Measurements from ENCODE around the gene TPRG1.
"Not testable (repeated sequence)": the region's sequence is repeated elsewhere in the genome, so short reads cannot be mapped to it uniquely, and the experiment has no call there.

The TPRG1 gene

GRCh38 chr3:189320511-189320910 lies 148.7 kb downstream of the TPRG1 start:
- DNase-seq = no peak

GRCh38 chr3:189322339-189322738 lies 150.6 kb downstream of the TPRG1 start:
- DNase-seq = no peak

- DNase-seq = no peak
Observed at GRCh38 chr3:189324538-189325138, 152.9 kb downstream of the TPRG1 start.

- no peak for DNase-seq
Observed at GRCh38 chr3:189325454-189325853, 153.7 kb downstream of the TPRG1 start.

GRCh38 chr3:189329630-189330029 lies 157.9 kb downstream of the TPRG1 start:
- DNase-seq = not testable (repeated sequence)

GRCh38 chr3:189330066-189330465 lies 158.3 kb downstream of the TPRG1 start:
- no peak for DNase-seq

- no peak for DNase-seq
Observed at GRCh38 chr3:189331002-189331418, 159.2 kb downstream of the TPRG1 start.

- DNase-seq = no peak
Observed at GRCh38 chr3:189334064-189334920, 162.5 kb downstream of the TPRG1 start.

- DNase-seq = no peak
Observed at GRCh38 chr3:189337673-189338091, 165.9 kb downstream of the TPRG1 start.

GRCh38 chr3:189338366-189338765 lies 166.6 kb downstream of the TPRG1 start:
- no peak for DNase-seq

GRCh38 chr3:189339996-189340395 lies 168.2 kb downstream of the TPRG1 start:
- no peak for DNase-seq

- no peak for DNase-seq
Observed at GRCh38 chr3:189340680-189341460, 169.1 kb downstream of the TPRG1 start.

- no peak for DNase-seq
Observed at GRCh38 chr3:189342811-189343210, 171.0 kb downstream of the TPRG1 start.

- DNase-seq = no peak
Observed at GRCh38 chr3:189344996-189345395, 173.2 kb downstream of the TPRG1 start.

- no peak for DNase-seq
Observed at GRCh38 chr3:189349772-189350171, 178.0 kb downstream of the TPRG1 start.

- no peak for DNase-seq
Observed at GRCh38 chr3:189353318-189353965, 181.7 kb downstream of the TPRG1 start.

- DNase-seq = no peak
Observed at GRCh38 chr3:189353988-189354889, 182.5 kb downstream of the TPRG1 start.

- DNase-seq = no peak
Observed at GRCh38 chr3:189355115-189355480, 183.3 kb downstream of the TPRG1 start.

- no peak for DNase-seq
Observed at GRCh38 chr3:189355481-189356201, 183.9 kb downstream of the TPRG1 start.

GRCh38 chr3:189360291-189360690 lies 188.5 kb downstream of the TPRG1 start:
- no peak for DNase-seq

GRCh38 chr3:189361103-189361835 lies 189.5 kb downstream of the TPRG1 start:
- no peak for DNase-seq

Data from NCI-H1694 treated with DMSO at 0.1 percent for 48 hours (cell line).